Neural cell (in vitro differentiated cells): Measurements from ENCODE around the gene UHRF1. TPM values are rescaled to one million over a fixed set of nuclear protein-coding genes. Genes with fewer than 3 reads are reported as not detected.

ENCODE experiments used
- H2AFZ ChIP-seq: fragments of 200-600, 300-800 bp; sonication (generic), shearing (Covaris generic); 2 replicates; pipeline ENCODE4 v1.6.0; 2014; ENCODE audit warnings: low read depth, mild to moderate bottlenecking, antibody characterized with exemption, low read length, moderate library complexity
- H3F3A ChIP-seq: fragments of 200-600 bp; shearing (Covaris generic); 2 replicates; pipeline ENCODE4 v1.6.1; 2016; ENCODE audit warnings: mild to moderate bottlenecking, moderate library complexity, mixed read lengths, antibody characterized with exemption, low read length; ENCODE audit not compliant: insufficient read depth, poor library complexity, severe bottlenecking
- H3K27ac ChIP-seq: fragments of 200-600, 300-800 bp; sonication (generic), shearing (Covaris generic); 2 replicates; pipeline ENCODE4 v1.5.1; 2014; ENCODE audit warnings: mild to moderate bottlenecking, low read length, moderate library complexity
- H3K27me3 ChIP-seq: fragments of 300-800, 200-600 bp; sonication (generic), shearing (Covaris generic); 2 replicates; pipeline ENCODE4 v1.6.0; 2014; ENCODE audit warnings: mild to moderate bottlenecking, low read depth, low read length, moderate library complexity; ENCODE audit not compliant: insufficient read depth
- H3K36me3 ChIP-seq: fragments of 300-800, 200-600 bp; sonication (generic), shearing (Covaris generic); 2 replicates; pipeline ENCODE4 v1.5.1; 2014; ENCODE audit warnings: mild to moderate bottlenecking, antibody characterized with exemption, low read length, moderate library complexity; ENCODE audit not compliant: insufficient read depth
- H3K4me2 ChIP-seq: fragments of 300-800, 200-600 bp; sonication (generic), shearing (Covaris generic); 2 replicates; pipeline ENCODE4 v1.6.0; 2014; ENCODE audit warnings: mild to moderate bottlenecking, low read length
- H3K4me3 ChIP-seq: fragments of 300-800, 200-600 bp; sonication (generic), shearing (Covaris generic); 2 replicates; pipeline ENCODE4 v1.5.1; 2014; ENCODE audit warnings: mild to moderate bottlenecking, low read length, moderate library complexity
- H3K79me2 ChIP-seq: fragments of 200-600 bp; shearing (Covaris generic); replicated peaks from 2 replicates; pipeline ENCODE4 v1.6.0; 2014; ENCODE audit warnings: mild to moderate bottlenecking, low read length, moderate library complexity; ENCODE audit not compliant: insufficient read depth
- H3K9ac ChIP-seq: fragments of 300-800, 200-600 bp; sonication (generic), shearing (Covaris generic); 2 replicates; pipeline ENCODE4 v1.6.1; 2016; ENCODE audit warnings: mild to moderate bottlenecking, low read length, mixed read lengths
- H3K9me2 ChIP-seq: fragments of 200-600 bp; shearing (Covaris generic); 2 replicates; pipeline ENCODE4 v1.6.1; 2016; ENCODE audit warnings: mild to moderate bottlenecking, low read length, mixed read lengths; ENCODE audit not compliant: insufficient read depth
- H3K9me3 ChIP-seq: fragments of 200-600, 300-800 bp; sonication (generic), shearing (Covaris generic); 2 replicates; pipeline ENCODE4 v1.6.1; 2016; ENCODE audit warnings: mild to moderate bottlenecking, mixed run types, low read length, moderate library complexity, mixed read lengths
- H4K20me1 ChIP-seq: fragments of 200-600 bp; shearing (Covaris generic); 2 replicates; pipeline ENCODE4 v1.6.1; 2016; ENCODE audit warnings: mild to moderate bottlenecking, mixed run types; ENCODE audit not compliant: insufficient read depth
- EP300 ChIP-seq: fragments of 450-650 bp; conservative IDR thresholded peaks from 2 replicates; pipeline ENCODE4 v1.6.1; 2014; ENCODE audit warnings: antibody characterized with exemption, mild to moderate bottlenecking, moderate library complexity; ENCODE audit not compliant: poor library complexity, severe bottlenecking
- EZH2 ChIP-seq: fragments of 200-600, 300-800 bp; shearing (Covaris generic), sonication (generic); IDR thresholded peaks from 2 replicates; pipeline ENCODE4 v1.6.1; 2014; ENCODE audit warnings: antibody characterized with exemption, low read length, borderline replicate concordance, mild to moderate bottlenecking; ENCODE audit not compliant: insufficient read depth, poor library complexity, severe bottlenecking
- MXI1 ChIP-seq: fragments of 450-650 bp; conservative IDR thresholded peaks from 2 replicates; pipeline ENCODE4 v1.6.1; 2014; ENCODE audit warnings: antibody characterized with exemption, mild to moderate bottlenecking; ENCODE audit not compliant: poor library complexity, severe bottlenecking
- POLR2AphosphoS5 ChIP-seq: IDR thresholded peaks from 2 replicates; pipeline ENCODE4 v1.6.1; 2012
- RAD21 ChIP-seq: fragments of 450-650 bp; conservative IDR thresholded peaks from 2 replicates; pipeline ENCODE4 v1.6.1; 2014; ENCODE audit warnings: antibody characterized with exemption, mild to moderate bottlenecking, moderate library complexity
- SMC3 ChIP-seq: fragments of 450-650 bp; conservative IDR thresholded peaks from 2 replicates; pipeline ENCODE4 v1.6.1; 2014; ENCODE audit warnings: antibody characterized with exemption, mild to moderate bottlenecking, moderate library complexity; ENCODE audit not compliant: poor library complexity
- TAF1 ChIP-seq: IDR thresholded peaks from 2 replicates; pipeline ENCODE4 v1.6.1; 2012; ENCODE audit warnings: low read depth
- polyA plus RNA-seq: library from polyadenylated mRNA; depleted of rRNA; stranded (reverse); fragments of >200 nt; gene quantifications from 2 replicates; pipeline ENCODE4 v1.2.3, GENCODE V29; 2014
- TF ChIP-seq, protein P1 (sequence below): fragments of 450-650 bp; IDR thresholded peaks from 2 replicates; pipeline ENCODE4 v1.5.1; 2014; ENCODE audit warnings: antibody characterized with exemption, mild to moderate bottlenecking, moderate library complexity; ENCODE audit not compliant: poor library complexity, severe bottlenecking
- TF ChIP-seq, protein P2 (sequence below): IDR thresholded peaks from 2 replicates; pipeline ENCODE4 v1.6.1; 2012; ENCODE audit warnings: borderline replicate concordance

Gene UHRF1
- polyA plus RNA-seq, 1 donor from 2014 or later = 3.0 TPM

- no peak overlapping the region for H2AFZ ChIP-seq
- no peak overlapping the region for H3K9ac ChIP-seq
- H4K20me1 ChIP-seq = no peaks in the 10 kb centered on the region
These were observed 533 bp upstream of the UHRF1 start for GRCh38 chr19:4908781-4909155.

DNA sequence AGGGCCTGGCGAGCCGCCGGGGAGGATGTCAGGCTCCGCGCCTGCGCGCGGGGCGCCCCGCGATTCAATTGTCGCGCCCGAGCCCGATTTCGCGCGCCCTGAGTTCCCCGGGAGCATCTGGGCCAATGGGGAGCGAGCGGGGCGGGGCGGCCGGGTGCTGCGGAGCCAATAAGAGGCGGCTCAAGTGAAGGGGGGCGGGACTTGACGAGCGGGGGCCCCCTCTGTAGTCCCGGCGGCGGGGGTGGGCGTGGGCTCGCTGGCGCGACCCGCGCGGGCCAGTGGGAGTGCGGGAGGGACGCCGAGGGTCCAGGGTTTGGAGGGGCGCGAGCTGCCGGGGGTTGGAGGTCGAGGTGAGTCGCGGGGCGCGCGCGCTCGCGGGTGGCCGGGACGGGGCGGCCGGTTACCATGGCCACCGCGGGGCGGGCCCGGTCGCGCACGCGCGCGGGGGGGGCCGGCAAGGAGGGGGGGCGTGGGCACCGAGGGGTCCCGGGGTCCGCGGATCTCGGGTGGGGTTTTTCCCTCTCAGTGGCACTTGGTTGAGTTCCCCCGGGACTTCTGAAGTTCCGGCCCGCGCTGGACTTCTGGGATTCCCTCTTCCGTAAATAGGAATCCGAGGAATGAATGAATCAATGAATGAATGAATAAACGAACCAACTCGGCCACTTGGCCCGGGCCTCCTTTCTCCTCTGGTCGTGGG, 744 bp downstream of the UHRF1 start:
- Histone ChIP-seq H2AFZ (no peak overlapping the region), H3K79me2 (peaks cover 24% of the 10 kb centered on the region), H3K9me2 (no peaks in the 10 kb centered on the region), H3K9me3 (no peaks in the 10 kb centered on the region), H3K4me2 (peak overlapping the region; percentile 54), H3K27ac (no peak overlapping the region), H3K27me3 (peaks cover 2% of the 10 kb centered on the region), H3K9ac (peak overlapping the region; percentile 49), H3F3A (no peaks in the 10 kb centered on the region), H3K36me3 (no peaks in the 10 kb centered on the region), H4K20me1 (no peaks in the 10 kb centered on the region), H3K4me3 (peak overlapping the region; percentile 72)
- TF ChIP-seq, protein P1, sequence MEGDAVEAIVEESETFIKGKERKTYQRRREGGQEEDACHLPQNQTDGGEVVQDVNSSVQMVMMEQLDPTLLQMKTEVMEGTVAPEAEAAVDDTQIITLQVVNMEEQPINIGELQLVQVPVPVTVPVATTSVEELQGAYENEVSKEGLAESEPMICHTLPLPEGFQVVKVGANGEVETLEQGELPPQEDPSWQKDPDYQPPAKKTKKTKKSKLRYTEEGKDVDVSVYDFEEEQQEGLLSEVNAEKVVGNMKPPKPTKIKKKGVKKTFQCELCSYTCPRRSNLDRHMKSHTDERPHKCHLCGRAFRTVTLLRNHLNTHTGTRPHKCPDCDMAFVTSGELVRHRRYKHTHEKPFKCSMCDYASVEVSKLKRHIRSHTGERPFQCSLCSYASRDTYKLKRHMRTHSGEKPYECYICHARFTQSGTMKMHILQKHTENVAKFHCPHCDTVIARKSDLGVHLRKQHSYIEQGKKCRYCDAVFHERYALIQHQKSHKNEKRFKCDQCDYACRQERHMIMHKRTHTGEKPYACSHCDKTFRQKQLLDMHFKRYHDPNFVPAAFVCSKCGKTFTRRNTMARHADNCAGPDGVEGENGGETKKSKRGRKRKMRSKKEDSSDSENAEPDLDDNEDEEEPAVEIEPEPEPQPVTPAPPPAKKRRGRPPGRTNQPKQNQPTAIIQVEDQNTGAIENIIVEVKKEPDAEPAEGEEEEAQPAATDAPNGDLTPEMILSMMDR = no peak
- peak; percentile 99 for TF ChIP-seq MXI1

More at GRCh38 chr19:4908781-4909155, 533 bp upstream of the UHRF1 start:
- H3K4me2 ChIP-seq = no peak overlapping the region
- no peak overlapping the region for H3K27ac ChIP-seq
- H3F3A ChIP-seq = no peaks in the 10 kb centered on the region
- TF ChIP-seq, protein P2, sequence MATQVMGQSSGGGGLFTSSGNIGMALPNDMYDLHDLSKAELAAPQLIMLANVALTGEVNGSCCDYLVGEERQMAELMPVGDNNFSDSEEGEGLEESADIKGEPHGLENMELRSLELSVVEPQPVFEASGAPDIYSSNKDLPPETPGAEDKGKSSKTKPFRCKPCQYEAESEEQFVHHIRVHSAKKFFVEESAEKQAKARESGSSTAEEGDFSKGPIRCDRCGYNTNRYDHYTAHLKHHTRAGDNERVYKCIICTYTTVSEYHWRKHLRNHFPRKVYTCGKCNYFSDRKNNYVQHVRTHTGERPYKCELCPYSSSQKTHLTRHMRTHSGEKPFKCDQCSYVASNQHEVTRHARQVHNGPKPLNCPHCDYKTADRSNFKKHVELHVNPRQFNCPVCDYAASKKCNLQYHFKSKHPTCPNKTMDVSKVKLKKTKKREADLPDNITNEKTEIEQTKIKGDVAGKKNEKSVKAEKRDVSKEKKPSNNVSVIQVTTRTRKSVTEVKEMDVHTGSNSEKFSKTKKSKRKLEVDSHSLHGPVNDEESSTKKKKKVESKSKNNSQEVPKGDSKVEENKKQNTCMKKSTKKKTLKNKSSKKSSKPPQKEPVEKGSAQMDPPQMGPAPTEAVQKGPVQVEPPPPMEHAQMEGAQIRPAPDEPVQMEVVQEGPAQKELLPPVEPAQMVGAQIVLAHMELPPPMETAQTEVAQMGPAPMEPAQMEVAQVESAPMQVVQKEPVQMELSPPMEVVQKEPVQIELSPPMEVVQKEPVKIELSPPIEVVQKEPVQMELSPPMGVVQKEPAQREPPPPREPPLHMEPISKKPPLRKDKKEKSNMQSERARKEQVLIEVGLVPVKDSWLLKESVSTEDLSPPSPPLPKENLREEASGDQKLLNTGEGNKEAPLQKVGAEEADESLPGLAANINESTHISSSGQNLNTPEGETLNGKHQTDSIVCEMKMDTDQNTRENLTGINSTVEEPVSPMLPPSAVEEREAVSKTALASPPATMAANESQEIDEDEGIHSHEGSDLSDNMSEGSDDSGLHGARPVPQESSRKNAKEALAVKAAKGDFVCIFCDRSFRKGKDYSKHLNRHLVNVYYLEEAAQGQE = no peak
- TF ChIP-seq TAF1 = no peak
- TF ChIP-seq, protein P1 = no peak
- no peak for TF ChIP-seq POLR2AphosphoS5
- no peak for TF ChIP-seq EZH2
- no peak for TF ChIP-seq SMC3
- no peak for TF ChIP-seq EP300
- no peak for TF ChIP-seq RAD21
- TF ChIP-seq MXI1 = no peak
- H3K27me3 ChIP-seq = peaks cover 2% of the 10 kb centered on the region
- no peaks in the 10 kb centered on the region for H3K9me3 ChIP-seq
- no peaks in the 10 kb centered on the region for H3K36me3 ChIP-seq
- H3K4me3 ChIP-seq = peak overlapping the region; percentile 72
- peaks cover 24% of the 10 kb centered on the region for H3K79me2 ChIP-seq
- H3K9me2 ChIP-seq = no peaks in the 10 kb centered on the region
